Calu3 (cell line): ENCODE measurements around the gene MYL12A. TPM values are rescaled to one million over a fixed set of nuclear protein-coding genes. Genes with fewer than 3 reads are reported as not detected.
"Not testable (repeated sequence)": the region's sequence is repeated elsewhere in the genome, so short reads cannot be mapped to it uniquely, and the experiment has no call there.

ENCODE experiments used
- BruUV-seq: library from RNA; stranded (reverse); fragments of 400-500 nt; replicated peaks from 2 replicates; lab custom pipeline; 2021; lab: Mats Ljungman, UMichigan
- CTCF ChIA-PET: fragments of 300-600 bp; sonication (Branson Sonifier 250); formaldehyde crosslinking; loops from one replicate; lab custom pipeline; 2022; ENCODE audit warnings: antibody characterized with exemption; lab: Charles Lee
- DNase-seq: peaks from one replicate; pipeline ENCODE4 v3.0.0; 2022
- H3K27ac Mint-ChIP-seq: one replicate; pipeline ENCODE4 v1.8.0; 2022; ENCODE audit warnings: mixed read lengths; ENCODE audit not compliant: unreplicated experiment
- H3K27me3 Mint-ChIP-seq: one replicate; pipeline ENCODE4 v1.8.0; 2022; ENCODE audit warnings: mixed read lengths; ENCODE audit not compliant: unreplicated experiment
- H3K36me3 Mint-ChIP-seq: one replicate; pipeline ENCODE4 v1.8.0; 2022; ENCODE audit warnings: mild to moderate bottlenecking, moderate library complexity, mixed read lengths; ENCODE audit not compliant: insufficient read depth, unreplicated experiment
- H3K4me1 Mint-ChIP-seq: one replicate; pipeline ENCODE4 v1.8.0; 2022; ENCODE audit warnings: mild to moderate bottlenecking, low read depth, mixed read lengths; ENCODE audit not compliant: unreplicated experiment
- H3K4me3 Mint-ChIP-seq: one replicate; pipeline ENCODE4 v1.8.0; 2022; ENCODE audit warnings: mild to moderate bottlenecking, low read depth, moderate library complexity, mixed read lengths; ENCODE audit not compliant: unreplicated experiment
- H3K9me3 Mint-ChIP-seq: one replicate; pipeline ENCODE4 v1.8.0; 2022; ENCODE audit warnings: low read depth, mixed read lengths; ENCODE audit not compliant: unreplicated experiment
- CTCF ChIP-seq: fragments of 200-600 bp; IDR thresholded peaks from one replicate; pipeline ENCODE4 v1.8.0; 2022; ENCODE audit warnings: antibody characterized with exemption; ENCODE audit not compliant: unreplicated experiment
- intact Hi-C: fragments of 100-400 bp; cut with micrococcal nuclease; formaldehyde crosslinking; loops from one replicate; pipeline ENCODE4 v1.10.0; 2022; ENCODE audit not compliant: unreplicated experiment
- total RNA-seq: library from RNA; stranded (reverse); gene quantifications from 2 replicates; pipeline ENCODE4 v1.2.3, GENCODE V29; 2022

The MYL12A gene
- total RNA-seq, 1 experiment from 2014 or later, result 428 TPM

DNA sequence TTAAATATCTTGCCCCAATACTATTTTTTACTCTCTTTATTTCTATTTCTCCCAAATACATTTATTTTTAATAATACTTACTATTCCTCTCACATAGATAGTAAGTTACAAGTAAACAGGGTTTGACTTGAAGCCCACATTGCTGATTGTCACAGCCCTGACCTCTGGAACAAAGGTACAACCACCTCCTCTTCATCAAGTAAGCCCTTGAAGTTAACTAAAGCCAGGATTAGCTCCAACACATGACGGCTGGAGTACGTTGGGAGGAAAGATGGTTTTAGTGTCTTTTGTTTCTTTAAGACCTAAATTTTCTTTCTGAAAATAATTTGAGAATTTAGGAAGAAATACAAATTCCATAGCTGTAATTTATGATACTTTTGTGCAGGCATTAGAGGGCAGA, 28.8 kb upstream of the MYL12A start:
- TF ChIP-seq CTCF, result no peak
- H3K9me3 Mint-ChIP-seq, result peaks cover 4% of the 10 kb centered on the region
- CTCF ChIA-PET, result no interaction called here
- H3K36me3 Mint-ChIP-seq, result peaks cover 12% of the 10 kb centered on the region
- no peak overlapping the region for H3K27ac Mint-ChIP-seq
- H3K4me3 Mint-ChIP-seq, result no peak overlapping the region
- H3K4me1 Mint-ChIP-seq, result peaks cover 42% of the 10 kb centered on the region
- intact Hi-C loops, result no loop called here
- DNase-seq, result no peak
- H3K27me3 Mint-ChIP-seq, result no peaks in the 10 kb centered on the region
- BruUV-seq, result no TSS peak

DNA sequence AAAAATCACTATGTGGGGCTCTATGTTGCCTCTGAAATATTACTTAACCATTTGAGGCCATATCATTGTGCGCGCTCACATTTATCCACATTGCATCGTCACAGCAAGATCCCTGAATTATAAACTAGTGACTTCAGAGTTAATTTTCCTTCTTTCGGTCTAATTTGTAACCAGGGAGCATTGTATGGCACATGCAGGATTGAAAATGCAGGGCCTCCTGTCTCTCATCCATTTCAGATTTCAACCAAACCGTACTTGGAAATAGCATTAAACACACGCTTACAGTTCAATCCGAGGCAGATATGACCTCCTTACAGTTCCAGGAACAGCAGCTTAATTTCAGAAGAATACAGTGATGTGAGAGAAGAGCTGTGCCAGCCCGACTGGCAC, 28.4 kb upstream of the MYL12A start:
- peaks cover 9% of the 10 kb centered on the region for H3K36me3 Mint-ChIP-seq
- no peak overlapping the region for H3K27ac Mint-ChIP-seq
- CTCF ChIA-PET, result no interaction called here
- H3K9me3 Mint-ChIP-seq, result peaks cover 4% of the 10 kb centered on the region
- H3K27me3 Mint-ChIP-seq, result no peaks in the 10 kb centered on the region
- H3K4me1 Mint-ChIP-seq, result peaks cover 43% of the 10 kb centered on the region
- no peak for DNase-seq
- no peak overlapping the region for H3K4me3 Mint-ChIP-seq
- intact Hi-C loops, result no loop called here
- no peak for TF ChIP-seq CTCF
- BruUV-seq, result no TSS peak

DNA sequence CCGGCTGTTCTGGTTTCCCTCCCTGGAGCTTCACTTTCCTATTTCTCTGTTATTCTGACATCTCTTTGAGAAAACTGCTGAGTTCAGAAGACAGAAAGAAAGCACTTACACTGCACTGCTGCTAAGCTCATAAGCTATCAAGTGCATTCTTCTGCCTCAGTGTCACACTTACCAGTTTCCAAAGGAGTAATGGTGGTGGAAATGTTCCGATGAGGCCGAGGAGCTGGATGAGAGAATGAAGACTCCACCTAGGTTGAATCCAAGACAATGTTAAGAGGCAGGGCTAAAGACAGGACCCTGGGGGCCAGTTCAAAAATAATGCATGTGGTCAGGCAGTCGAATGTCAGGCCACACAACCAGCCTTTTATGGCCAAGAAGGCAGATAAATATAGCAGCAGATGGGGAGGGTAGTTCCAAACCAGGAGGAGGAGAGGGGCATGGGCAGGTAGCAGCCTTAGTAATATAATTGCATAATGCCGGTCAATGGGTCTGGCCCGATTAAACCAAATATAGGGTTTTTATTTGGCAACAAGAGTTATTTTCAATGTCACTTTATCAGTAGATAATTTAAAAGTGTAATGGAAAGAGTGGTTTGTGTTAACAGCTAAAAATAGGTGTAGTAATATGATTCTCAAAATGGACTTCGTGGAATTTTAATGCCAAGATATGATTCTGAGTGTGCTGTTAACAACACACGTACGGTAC, 27.8 kb upstream of the MYL12A start, which contains the start of gene MYOM1:
TSS of gene MYOM1 (minus strand) at position 338 of the 705 bp plus-strand sequence. CDS start 4,745 bp downstream, outside the sequence.
- TF ChIP-seq CTCF, result no peak
- no peak for DNase-seq
- CTCF ChIA-PET, result no interaction called here
- Mint-ChIP-seq H3K9me3 (peaks cover 4% of the 10 kb centered on the region), H3K27me3 (no peaks in the 10 kb centered on the region), H3K4me3 (no peak within 1 kb of the TSS), H3K4me1 (peaks cover 43% of the 10 kb centered on the region), H3K36me3 (peaks cover 3% of the 10 kb centered on the region), H3K27ac (no peak within 1 kb of the TSS)
- intact Hi-C loops, result no loop called here
- no TSS peak for BruUV-seq

GRCh38 chr18:3220868-3221267, 26.7 kb upstream of the MYL12A start:
- H3K27me3 Mint-ChIP-seq, H3K4me3 Mint-ChIP-seq, H3K9me3 Mint-ChIP-seq, BruUV-seq, H3K36me3 Mint-ChIP-seq, CTCF ChIA-PET, DNase-seq, H3K27ac Mint-ChIP-seq, intact Hi-C loops: not testable (repeated sequence)
- H3K4me1 Mint-ChIP-seq, result peaks cover 45% of the 10 kb centered on the region

- H3K4me1 Mint-ChIP-seq, result peaks cover 45% of the 10 kb centered on the region
- no peak overlapping the region for H3K4me3 Mint-ChIP-seq
- H3K27me3 Mint-ChIP-seq, result no peaks in the 10 kb centered on the region
- CTCF ChIA-PET, result no interaction called here
- intact Hi-C loops, result no loop called here
- no peaks in the 10 kb centered on the region for H3K9me3 Mint-ChIP-seq
- peaks cover 8% of the 10 kb centered on the region for H3K36me3 Mint-ChIP-seq
- BruUV-seq, result no TSS peak
- no peak for TF ChIP-seq CTCF
- DNase-seq, result no peak
- no peak overlapping the region for H3K27ac Mint-ChIP-seq
These were observed 26.1 kb upstream of the MYL12A start for GRCh38 chr18:3221496-3221895.
